Endothelial cell of umbilical vein (primary cell): ENCODE results near the gene KRTAP6-2. TPM values are rescaled to one million over a fixed set of nuclear protein-coding genes. Genes with fewer than 3 reads are reported as not detected.

Experiments
- BruUV-seq: library from RNA; stranded (reverse); fragments of 400-500 nt; replicated peaks from 2 replicates; lab custom pipeline; 2021; lab: Mats Ljungman, UMichigan
- CTCF ChIA-PET: fragments of 300-600, 350-600 bp; sonication (Branson Sonifier 250); formaldehyde crosslinking; loops from one replicate; lab custom pipeline; 2021; ENCODE audit warnings: antibody characterized with exemption, inconsistent platforms; lab: Charles Lee
- POLR2A ChIA-PET: fragments of 300-600, 350-600 bp; sonication (Branson Sonifier 250); formaldehyde crosslinking; loops from one replicate; lab custom pipeline; 2021; ENCODE audit warnings: antibody characterized with exemption, inconsistent platforms; lab: Charles Lee
- DNase-seq: peaks from one replicate; pipeline ENCODE4 v3.0.0-alpha.2; 2011; ENCODE audit warnings: low read depth, low spot score
- FAIRE-seq: peaks from 2 replicates; lab custom pipeline; 2011; peaks lifted over from hg19 to GRCh38; lab: Jason Lieb, UNC
- H2AFZ ChIP-seq: 2 replicates; pipeline ENCODE4 v1.6.0; 2012; ENCODE audit warnings: low read depth, low read length, control low read depth, inconsistent platforms
- H3K27ac ChIP-seq: 2 replicates; pipeline ENCODE4 v1.5.1; 2011; ENCODE audit warnings: low read depth, mild to moderate bottlenecking, control low read depth, low read length, moderate library complexity; ENCODE audit not compliant: insufficient read depth
- H3K27me3 ChIP-seq, 2 experiments: 2 replicates each; pipeline versions ENCODE4 v1.6.0 to v1.6.1; 2011; ENCODE audit warnings: low read length in 2 of 2, mixed read lengths in 1 of 2; ENCODE audit not compliant: control insufficient read depth in 2 of 2, insufficient read depth in 2 of 2
- H3K36me3 ChIP-seq, 2 experiments: 2 replicates in 1 of 2; 3 replicates in 1 of 2; pipeline ENCODE4 v1.5.1; 2011; ENCODE audit warnings: low read length in 2 of 2, mild to moderate bottlenecking in 1 of 2, moderate library complexity in 1 of 2; ENCODE audit not compliant: control insufficient read depth in 2 of 2, insufficient read depth in 2 of 2; ENCODE audit errors: extremely low read depth in 1 of 2
- H3K4me1 ChIP-seq: 3 replicates; pipeline ENCODE4 v1.5.1; 2011; ENCODE audit warnings: mild to moderate bottlenecking, low read length; ENCODE audit not compliant: control insufficient read depth, insufficient read depth; ENCODE audit errors: extremely low read depth
- H3K4me2 ChIP-seq: 2 replicates; pipeline ENCODE4 v1.6.1; 2011; ENCODE audit warnings: low read length, control low read depth, mixed read lengths; ENCODE audit not compliant: insufficient read depth
- H3K4me3 ChIP-seq, 3 experiments: fragments of 200-600 bp in 1 of 3; sonication (generic), shearing (Covaris generic) in 1 of 3; replicated peaks in 1 of 3; 2 replicates each; pipeline ENCODE4 v1.5.1; 2011 to 2016; ENCODE audit warnings: control low read depth in 3 of 3, low read length in 3 of 3, mild to moderate bottlenecking in 2 of 3, inconsistent platforms in 1 of 3, low read depth in 1 of 3, moderate library complexity in 1 of 3; ENCODE audit not compliant: insufficient read depth in 1 of 3
- H3K79me2 ChIP-seq: 2 replicates; pipeline ENCODE4 v1.6.0; 2012; ENCODE audit warnings: low read length, inconsistent platforms; ENCODE audit not compliant: control insufficient read depth, insufficient read depth
- H3K9ac ChIP-seq: replicated peaks from 2 replicates; pipeline ENCODE3; 2011; ENCODE audit warnings: low read length, control low read depth; ENCODE audit not compliant: insufficient read depth; ENCODE audit errors: extremely low read depth
- H3K9me1 ChIP-seq: replicated peaks from 3 replicates; pipeline ENCODE4 v1.6.0; 2011; ENCODE audit warnings: mild to moderate bottlenecking, low read length; ENCODE audit not compliant: control insufficient read depth, insufficient read depth; ENCODE audit errors: extremely low read depth
- H3K9me3 ChIP-seq: replicated peaks from 2 replicates; pipeline ENCODE4 v1.5.1; 2012; ENCODE audit warnings: low read length, inconsistent platforms; ENCODE audit not compliant: control insufficient read depth, insufficient read depth
- H4K20me1 ChIP-seq: replicated peaks from 2 replicates; pipeline ENCODE3; 2011; ENCODE audit warnings: mild to moderate bottlenecking, low read length; ENCODE audit not compliant: control insufficient read depth, insufficient read depth; ENCODE audit errors: extremely low read depth
- EZH2 ChIP-seq: IDR thresholded peaks from 2 replicates; pipeline ENCODE4 v1.6.1; 2012; ENCODE audit warnings: borderline replicate concordance, low read depth, mild to moderate bottlenecking, moderate library complexity, low read length, inconsistent platforms; ENCODE audit not compliant: severe bottlenecking
- FOS ChIP-seq: IDR thresholded peaks from 2 replicates; pipeline ENCODE4 v1.6.1; 2011; ENCODE audit warnings: mild to moderate bottlenecking, low read length, moderate library complexity, borderline replicate concordance; ENCODE audit not compliant: insufficient read depth
- GATA2 ChIP-seq: IDR thresholded peaks from 2 replicates; pipeline ENCODE4 v1.7.0; 2011; ENCODE audit warnings: low read depth, mild to moderate bottlenecking, moderate library complexity, mixed read lengths, low read length; ENCODE audit not compliant: insufficient read length, insufficient read depth
- JUN ChIP-seq: IDR thresholded peaks from 2 replicates; pipeline ENCODE4 v1.6.1; 2011; ENCODE audit warnings: borderline replicate concordance, low read depth; ENCODE audit not compliant: insufficient read length, insufficient read depth
- MYC ChIP-seq: IDR thresholded peaks from one replicate; pipeline ENCODE4 v1.6.1; 2011; ENCODE audit warnings: mild to moderate bottlenecking, low read depth, low read length
- POLR2A ChIP-seq: IDR thresholded peaks from 2 replicates; pipeline ENCODE4 v1.6.1; 2012; ENCODE audit warnings: low read depth, mild to moderate bottlenecking, control low read depth, low read length
- POLR2AphosphoS5 ChIP-seq: IDR thresholded peaks from 2 replicates; pipeline ENCODE4 v1.6.1; 2012; ENCODE audit warnings: low read depth, mild to moderate bottlenecking, control low read depth, low read length, moderate library complexity; ENCODE audit not compliant: insufficient read depth
- dilution Hi-C: fragments of 300-500 bp; cut with MboI; formaldehyde crosslinking; loops from one replicate; pipeline ENCODE4 v1.15.0; 2019; ENCODE audit warnings: low sequenced_read_pairs; ENCODE audit not compliant: extremely low pct_ligation_motif_present
- intact Hi-C: fragments of 100-400 bp; cut with micrococcal nuclease; formaldehyde crosslinking; loops from one replicate; pipeline ENCODE4 v1.10.0; 2022
- polyA plus RNA-seq, 4 experiments: library from polyadenylated mRNA; depleted of rRNA in 3 of 4; stranded (reverse) in 3 of 4; unstranded in 1 of 4; fragments of >200 nt; gene quantifications; 2 replicates each; pipeline versions ENCODE4 v1.2.1 to v1.2.3, GENCODE V29; 2011 to 2012; ENCODE audit warnings: missing spikeins in 1 of 4
- total RNA-seq: library from RNA; stranded (reverse); gene quantifications from 2 replicates; pipeline ENCODE4 v1.2.3, GENCODE V29; 2021
- TF ChIP-seq, protein P1 (sequence below): IDR thresholded peaks from 2 replicates; pipeline ENCODE4 v1.6.1; 2011; ENCODE audit not compliant: insufficient read depth, insufficient read length
- TF ChIP-seq, protein P2 (sequence below), 2 donors: IDR thresholded peaks; 1 replicate in 1 of 2; 2 replicates in 1 of 2; pipeline ENCODE4 v1.5.1; 2011; ENCODE audit warnings: low read length in 2 of 2, mild to moderate bottlenecking in 2 of 2, moderate library complexity in 2 of 2, control low read depth in 1 of 2, inconsistent platforms in 1 of 2, low read depth in 1 of 2; ENCODE audit not compliant: insufficient read depth in 1 of 2; ENCODE audit errors: extremely low read depth in 1 of 2

Gene KRTAP6-2
- total and polyA plus RNA-seq, 2 donors (not counting 3 experiments of a cell fraction or from before 2014, with no cell fraction given), result not detected

DNA sequence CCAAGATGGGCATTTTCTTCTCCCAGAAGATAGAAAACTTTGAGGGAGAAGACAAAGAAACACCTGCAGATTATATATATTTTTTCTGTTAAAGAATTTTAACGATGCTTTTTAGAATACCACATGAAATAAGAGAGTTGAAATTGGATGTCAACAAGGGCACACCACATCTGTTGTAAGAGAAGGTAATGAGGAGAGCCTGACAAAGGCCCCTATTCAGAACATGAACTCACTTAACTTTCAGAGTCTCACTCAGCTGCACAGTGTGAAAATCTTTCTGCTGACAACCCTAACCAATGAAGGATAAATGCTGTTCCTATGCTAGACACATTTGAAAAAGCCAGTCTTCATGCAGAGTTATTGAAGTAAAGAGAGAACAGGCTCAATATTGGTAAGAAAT lies 15.8 kb downstream of the KRTAP6-2 start:
- Histone ChIP-seq H3K79me2 (no peaks in the 10 kb centered on the region), H2AFZ (no peak overlapping the region), H3K4me2 (no peak overlapping the region), H3K4me1 (no peaks in the 10 kb centered on the region), H3K9ac (no peak overlapping the region), H4K20me1 (no peaks in the 10 kb centered on the region), H3K36me3 (no peaks in the 10 kb centered on the region), H3K4me3 (no peak overlapping the region), H3K9me1 (no peaks in the 10 kb centered on the region), H3K27me3 (no peaks in the 10 kb centered on the region), H3K27ac (no peak overlapping the region), H3K9me3 (no peaks in the 10 kb centered on the region)
- FAIRE-seq (no peak), DNase-seq (no peak)
- POLR2A ChIA-PET, result no interaction called here
- CTCF ChIA-PET, result no interaction called here
- no TSS peak for BruUV-seq
- dilution Hi-C loops (no loop called here), intact Hi-C loops (no loop called here)
- TF ChIP-seq FOS, result no peak
- no peak for TF ChIP-seq MYC
- TF ChIP-seq, protein P1, sequence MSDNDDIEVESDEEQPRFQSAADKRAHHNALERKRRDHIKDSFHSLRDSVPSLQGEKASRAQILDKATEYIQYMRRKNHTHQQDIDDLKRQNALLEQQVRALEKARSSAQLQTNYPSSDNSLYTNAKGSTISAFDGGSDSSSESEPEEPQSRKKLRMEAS, result no peak
- TF ChIP-seq POLR2AphosphoS5, result no peak
- TF ChIP-seq EZH2, result no peak
- no peak for TF ChIP-seq POLR2A
- TF ChIP-seq GATA2, result no peak
- no peak for TF ChIP-seq JUN
- TF ChIP-seq, protein P2, sequence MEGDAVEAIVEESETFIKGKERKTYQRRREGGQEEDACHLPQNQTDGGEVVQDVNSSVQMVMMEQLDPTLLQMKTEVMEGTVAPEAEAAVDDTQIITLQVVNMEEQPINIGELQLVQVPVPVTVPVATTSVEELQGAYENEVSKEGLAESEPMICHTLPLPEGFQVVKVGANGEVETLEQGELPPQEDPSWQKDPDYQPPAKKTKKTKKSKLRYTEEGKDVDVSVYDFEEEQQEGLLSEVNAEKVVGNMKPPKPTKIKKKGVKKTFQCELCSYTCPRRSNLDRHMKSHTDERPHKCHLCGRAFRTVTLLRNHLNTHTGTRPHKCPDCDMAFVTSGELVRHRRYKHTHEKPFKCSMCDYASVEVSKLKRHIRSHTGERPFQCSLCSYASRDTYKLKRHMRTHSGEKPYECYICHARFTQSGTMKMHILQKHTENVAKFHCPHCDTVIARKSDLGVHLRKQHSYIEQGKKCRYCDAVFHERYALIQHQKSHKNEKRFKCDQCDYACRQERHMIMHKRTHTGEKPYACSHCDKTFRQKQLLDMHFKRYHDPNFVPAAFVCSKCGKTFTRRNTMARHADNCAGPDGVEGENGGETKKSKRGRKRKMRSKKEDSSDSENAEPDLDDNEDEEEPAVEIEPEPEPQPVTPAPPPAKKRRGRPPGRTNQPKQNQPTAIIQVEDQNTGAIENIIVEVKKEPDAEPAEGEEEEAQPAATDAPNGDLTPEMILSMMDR (IDR thresholded peaks at IDR 0.05; ENCODE audit: extremely low read depth in 1 of 2, insufficient read depth in 1 of 2, low read depth in 1 of 2, low read length in 2 of 2), result no peak
